Kidney (tissue), 14 donors: ENCODE measurements around the gene PSMB8. TPM values are rescaled to one million over a fixed set of nuclear protein-coding genes. Genes with fewer than 3 reads are reported as not detected.

Experiments used
- DNase-seq, 5 donors: peaks; one replicate each; pipeline ENCODE4 v3.0.0-alpha.2; 2013 to 2020
- FAIRE-seq: peaks from 2 replicates; lab custom pipeline; 2012; peaks lifted over from hg19 to GRCh38; lab: Jason Lieb, UNC
- H3K27ac ChIP-seq, 2 donors: one replicate each; pipeline ENCODE4 v1.7.0; 2013; ENCODE audit warnings: low read depth in 2 of 2, low read length in 2 of 2, inconsistent platforms in 1 of 2
- H3K27me3 ChIP-seq: one replicate; pipeline ENCODE4 v1.7.1; 2013; ENCODE audit warnings: low read length, inconsistent platforms; ENCODE audit not compliant: control insufficient read depth, insufficient read depth
- H3K36me3 ChIP-seq, 3 donors: one replicate each; pipeline versions ENCODE4 v1.7.0 to v1.7.1; 2013; ENCODE audit warnings: low read length in 3 of 3, control low read depth in 1 of 3, inconsistent platforms in 1 of 3; ENCODE audit not compliant: insufficient read depth in 3 of 3, control insufficient read depth in 2 of 3
- H3K4me1 ChIP-seq, 3 donors: one replicate each; pipeline versions ENCODE4 v1.7.0 to v1.7.1; 2013; ENCODE audit warnings: low read length in 3 of 3, inconsistent platforms in 1 of 3, low read depth in 1 of 3; ENCODE audit not compliant: control insufficient read depth in 2 of 3, insufficient read depth in 2 of 3
- H3K4me3 ChIP-seq, 3 donors: one replicate each; pipeline versions ENCODE4 v1.7.0 to v1.8.1; 2013; ENCODE audit warnings: low read length in 3 of 3, control low read depth in 1 of 3, inconsistent platforms in 1 of 3
- H3K9ac ChIP-seq, 3 donors: one replicate each; pipeline versions ENCODE4 v1.7.0 to v1.7.1; 2013; ENCODE audit warnings: low read length in 3 of 3, control low read depth in 1 of 3, inconsistent platforms in 1 of 3
- H3K9me3 ChIP-seq, 3 donors: one replicate each; pipeline versions ENCODE4 v1.7.0 to v1.7.1; 2013; ENCODE audit warnings: low read length in 3 of 3, control low read depth in 1 of 3, inconsistent platforms in 1 of 3; ENCODE audit not compliant: control insufficient read depth in 2 of 3, insufficient read depth in 1 of 3
- intact Hi-C: fragments of 100-400 bp; cut with DNase I; formaldehyde crosslinking; loops from one replicate; pipeline ENCODE4 v1.11.1; 2022
- polyA plus RNA-seq: library from polyadenylated mRNA; stranded (reverse); fragments of 350-450 nt; fragmentation: Illumina TruSeq; extraction: RNeasy Lipid Tissue Mini Kit (QIAGEN cat#74804); gene quantifications from one replicate; pipeline ENCODE4 v1.2.3, GENCODE V29; 2014; ENCODE audit warnings: low read depth, low replicate concordance; ENCODE audit not compliant: insufficient read depth
- total RNA-seq: library from RNA; stranded (reverse); fragmentation: NEBNext Ultra II Directional; extraction: Animal tissue kit (Norgen Biotek cat#: 25700); gene quantifications from one replicate; pipeline ENCODE4 v1.2.1, GENCODE V29; 2021
- TF ChIP-seq, protein P1 (sequence below): IDR thresholded peaks from 3 replicates; pipeline ENCODE4 v1.5.1; 2012; ENCODE audit warnings: mild to moderate bottlenecking, moderate library complexity, borderline replicate concordance; ENCODE audit not compliant: insufficient read depth; ENCODE audit errors: extremely low read depth
- donor health status: control.
- donor health status: control.
- donor health status: control.
- donor health status: control.
- donor health status: control.
- donor health status: DM: yes; HTN: yes; CAD: no.
- donor health status: Normal renal cell carcinoma (clear cell type).

Gene PSMB8
- total and polyA plus RNA-seq, 2 donors from 2014 or later, result 79.6 to 90.6 TPM

DNA sequence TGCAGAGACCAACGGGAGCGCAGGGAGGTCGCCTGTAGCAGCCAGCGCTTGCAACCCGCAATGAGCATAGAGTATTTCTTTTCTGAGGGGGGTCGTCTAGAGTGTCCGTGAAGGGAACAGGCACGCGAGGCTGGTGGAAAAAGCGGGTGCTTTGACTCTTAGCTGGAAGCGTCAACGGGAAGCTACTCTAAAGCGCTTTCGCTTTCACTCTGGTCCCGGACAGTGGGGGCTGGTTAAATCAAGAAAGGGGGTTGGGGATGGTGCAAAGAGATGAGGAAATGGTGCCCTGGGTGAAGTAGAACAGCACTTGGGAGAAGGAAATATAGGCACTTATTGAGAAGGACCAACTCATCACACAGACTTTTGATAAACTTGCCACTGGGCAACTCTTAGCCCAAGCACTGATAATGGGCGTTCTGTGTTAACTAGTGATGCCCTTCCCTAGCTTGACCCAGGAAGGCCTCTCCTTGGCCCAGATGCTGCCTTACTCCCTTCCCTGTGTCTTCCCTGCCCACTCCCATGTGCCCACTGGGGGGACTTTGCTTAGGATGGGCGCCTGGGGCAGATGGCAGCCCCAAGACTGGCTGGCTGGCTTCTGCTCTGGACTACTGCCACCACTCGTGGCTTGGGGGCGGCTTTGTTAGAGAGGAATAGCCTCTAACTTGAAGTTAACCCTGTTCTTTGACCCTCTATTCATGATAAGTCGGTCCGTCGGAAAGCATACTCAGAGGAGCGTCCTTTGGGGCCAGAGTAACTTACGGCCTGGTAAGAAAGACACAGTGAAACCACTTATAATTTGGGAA lies 10.7 kb upstream of the PSMB8 start:
- peak overlapping the region; percentile 97 to 99 for H3K27ac ChIP-seq
- peaks cover 0 to 16% (median 10%) of the 10 kb centered on the region in 3 donors for H3K36me3 ChIP-seq
- TF ChIP-seq, protein P1, sequence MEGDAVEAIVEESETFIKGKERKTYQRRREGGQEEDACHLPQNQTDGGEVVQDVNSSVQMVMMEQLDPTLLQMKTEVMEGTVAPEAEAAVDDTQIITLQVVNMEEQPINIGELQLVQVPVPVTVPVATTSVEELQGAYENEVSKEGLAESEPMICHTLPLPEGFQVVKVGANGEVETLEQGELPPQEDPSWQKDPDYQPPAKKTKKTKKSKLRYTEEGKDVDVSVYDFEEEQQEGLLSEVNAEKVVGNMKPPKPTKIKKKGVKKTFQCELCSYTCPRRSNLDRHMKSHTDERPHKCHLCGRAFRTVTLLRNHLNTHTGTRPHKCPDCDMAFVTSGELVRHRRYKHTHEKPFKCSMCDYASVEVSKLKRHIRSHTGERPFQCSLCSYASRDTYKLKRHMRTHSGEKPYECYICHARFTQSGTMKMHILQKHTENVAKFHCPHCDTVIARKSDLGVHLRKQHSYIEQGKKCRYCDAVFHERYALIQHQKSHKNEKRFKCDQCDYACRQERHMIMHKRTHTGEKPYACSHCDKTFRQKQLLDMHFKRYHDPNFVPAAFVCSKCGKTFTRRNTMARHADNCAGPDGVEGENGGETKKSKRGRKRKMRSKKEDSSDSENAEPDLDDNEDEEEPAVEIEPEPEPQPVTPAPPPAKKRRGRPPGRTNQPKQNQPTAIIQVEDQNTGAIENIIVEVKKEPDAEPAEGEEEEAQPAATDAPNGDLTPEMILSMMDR, result no peak
- no peak for FAIRE-seq
- H3K27me3 ChIP-seq, result peaks cover 7% of the 10 kb centered on the region
- peak overlapping the region; percentile 46 to 93 (median 75) for H3K9ac ChIP-seq
- peak in 2 of 5 donors; percentile 56 to 79 for DNase-seq
- peak overlapping the region; percentile 66 to 89 (median 75) for H3K4me3 ChIP-seq
- H3K4me1 ChIP-seq, result peaks cover 0 to 11% (median 4%) of the 10 kb centered on the region in 3 donors
- no peaks in the 10 kb centered on the region for H3K9me3 ChIP-seq
- intact Hi-C loops, result no loop called here

DNA sequence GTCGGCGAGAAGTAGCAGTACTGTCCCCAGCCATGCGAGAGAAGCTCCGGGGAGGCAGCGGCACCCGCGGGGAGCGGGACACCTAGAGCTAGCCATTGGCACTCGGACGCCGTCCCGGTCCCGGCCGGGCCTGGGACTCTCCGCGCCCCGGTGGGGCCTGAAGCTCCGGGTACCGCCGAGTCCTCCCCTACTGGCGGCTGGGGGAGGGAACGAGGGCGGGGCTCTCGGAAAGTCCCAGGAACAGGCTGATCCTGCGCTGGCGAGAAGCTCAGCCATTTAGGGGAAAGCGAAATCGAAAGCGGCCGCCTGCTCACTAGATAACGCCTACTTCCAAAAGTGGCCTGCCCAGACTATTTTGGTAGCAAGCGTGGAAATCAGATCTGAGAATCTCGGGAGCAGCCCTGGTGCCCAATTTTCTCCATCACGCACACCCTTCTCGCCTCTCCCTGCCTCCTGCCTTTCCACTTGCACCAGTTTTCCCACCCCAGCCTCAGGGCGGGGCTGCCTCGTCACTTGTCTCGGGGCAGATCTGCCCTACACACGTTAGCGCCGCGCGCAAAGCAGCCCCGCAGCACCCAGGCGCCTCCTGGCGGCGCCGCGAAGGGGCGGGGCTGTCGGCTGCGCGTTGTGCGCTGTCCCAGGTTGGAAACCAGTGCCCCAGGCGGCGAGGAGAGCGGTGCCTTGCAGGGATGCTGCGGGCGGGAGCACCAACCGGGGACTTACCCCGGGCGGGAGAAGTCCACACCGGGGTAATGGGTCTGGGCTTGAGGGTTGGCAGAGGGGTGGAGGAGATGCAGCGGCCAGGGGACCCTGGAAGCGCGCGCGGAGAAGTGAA lies 9.9 kb upstream of the PSMB8 start, which contains the start of the genes PSMB9 and TAP1:
TSS of gene PSMB9 (plus strand) at position 652 of the 835 bp plus-strand sequence. CDS start at position 690, 38 bp downstream.
TSS of gene TAP1 (minus strand) at position 164 of the 835 bp plus-strand sequence. CDS start at position 96, 68 bp downstream.
- TF ChIP-seq, protein P1, result peak; percentile 72
- peaks cover 0 to 19% (median 13%) of the 10 kb centered on the region in 3 donors for H3K36me3 ChIP-seq
- intact Hi-C loops, result no loop called here

DNA sequence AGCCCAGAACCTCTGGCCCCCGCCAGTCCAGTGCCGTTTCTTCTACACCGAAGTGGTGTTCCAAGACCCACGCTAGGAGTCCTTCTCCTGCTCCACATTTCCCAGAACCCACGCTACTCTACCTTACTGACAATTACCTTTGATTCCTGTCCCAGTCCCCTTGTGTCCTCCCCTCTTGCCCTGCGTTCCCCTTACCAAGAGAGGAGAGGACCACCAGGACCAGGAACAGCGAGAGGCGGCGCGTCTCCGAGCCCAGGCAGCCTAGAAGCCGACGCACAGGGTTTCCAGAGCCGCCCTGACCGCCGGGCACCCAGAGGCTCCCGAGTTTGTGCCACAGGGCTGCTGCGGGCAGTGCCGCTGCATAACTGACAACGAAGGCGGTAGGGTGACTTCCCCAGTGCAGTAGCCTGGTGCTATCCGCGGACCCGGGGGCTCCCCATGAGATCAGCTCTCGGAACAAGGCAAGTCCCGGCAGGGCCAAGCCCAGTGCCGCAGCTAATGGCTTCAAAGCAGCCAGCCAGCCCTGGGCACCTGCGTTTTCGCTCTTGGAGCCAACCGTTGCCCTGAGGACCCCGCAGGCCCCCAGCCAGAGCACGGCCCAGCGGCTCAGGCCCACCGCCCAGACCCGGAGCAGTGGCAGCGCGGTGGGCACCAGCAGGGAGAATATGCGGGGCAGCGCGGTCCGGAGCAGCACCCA lies 9.1 kb upstream of the PSMB8 start:
- TF ChIP-seq, protein P1, result no peak
- H3K4me1 ChIP-seq, result peaks cover 0 to 11% (median 4%) of the 10 kb centered on the region in 3 donors
- FAIRE-seq, result no peak

More for the DNA sequence above, 9.9 kb upstream of the PSMB8 start, which contains the start of the genes PSMB9 and TAP1:
- peak; percentile 90 to 98 (median 95) for DNase-seq
- H3K4me1 ChIP-seq, result peaks cover 0 to 11% (median 4%) of the 10 kb centered on the region in 3 donors
- no peaks in the 10 kb centered on the region for H3K9me3 ChIP-seq
- FAIRE-seq, result no peak
- peak within 1 kb of the TSS; percentile 80 to 93 (median 93) for H3K9ac ChIP-seq
- peak within 1 kb of the TSS; percentile 97 to 99 for H3K27ac ChIP-seq
- H3K27me3 ChIP-seq, result peaks cover 7% of the 10 kb centered on the region
- H3K4me3 ChIP-seq, result peak within 1 kb of the TSS; percentile 88 to 93 (median 89)

More for the DNA sequence above, 9.1 kb upstream of the PSMB8 start:
- peak overlapping the region; percentile 97 to 99 for H3K27ac ChIP-seq
- H3K27me3 ChIP-seq, result peaks cover 7% of the 10 kb centered on the region
- peak in 4 of 5 donors; percentile 39 to 88 (median 52) for DNase-seq
- H3K9me3 ChIP-seq, result no peaks in the 10 kb centered on the region
- H3K4me3 ChIP-seq, result peak overlapping the region; percentile 88 to 93 (median 89)
- H3K9ac ChIP-seq, result peak overlapping the region; percentile 80 to 93 (median 93)
- intact Hi-C loops, result no loop called here
- peaks cover 0 to 24% (median 20%) of the 10 kb centered on the region in 3 donors for H3K36me3 ChIP-seq
